Smooth muscle cell (in vitro differentiated cells): ENCODE data around the gene ITPR2. TPM values are rescaled to one million over a fixed set of nuclear protein-coding genes. Genes with fewer than 3 reads are reported as not detected.
A peak's percentile ranks its signal among the peaks of the same experiment; 100 is the strongest.

Experiments
- DNase-seq: peaks from one replicate; lab custom pipeline; 2025; ENCODE audit not compliant: unreplicated experiment; lab: John Stamatoyannopoulos, UW
- H2AFZ ChIP-seq: fragments of 200-600 bp; sonication (generic); 2 replicates; pipeline ENCODE4 v1.6.0; 2016; ENCODE audit warnings: antibody characterized with exemption, low read depth, mild to moderate bottlenecking
- H3F3A ChIP-seq: fragments of 200-600 bp; sonication (generic); 2 replicates; pipeline ENCODE4 v1.6.0; 2017; ENCODE audit warnings: antibody characterized with exemption, low read depth
- H3K27ac ChIP-seq: fragments of 200-600 bp; sonication (generic); 2 replicates; pipeline ENCODE4 v1.5.1; 2016; ENCODE audit warnings: low read depth, mild to moderate bottlenecking
- H3K27me3 ChIP-seq: fragments of 200-600 bp; sonication (generic); 2 replicates; pipeline ENCODE4 v1.6.1; 2016; ENCODE audit warnings: low read depth, mild to moderate bottlenecking
- H3K36me3 ChIP-seq: fragments of 200-600 bp; sonication (generic); 2 replicates; pipeline ENCODE4 v1.5.1; 2016; ENCODE audit warnings: low read depth
- H3K4me1 ChIP-seq: fragments of 200-600 bp; sonication (generic); 2 replicates; pipeline ENCODE4 v1.5.1; 2016; ENCODE audit warnings: low read depth
- H3K4me2 ChIP-seq: fragments of 200-600 bp; sonication (generic); 2 replicates; pipeline ENCODE4 v1.6.0; 2016; ENCODE audit warnings: mild to moderate bottlenecking
- H3K4me3 ChIP-seq: fragments of 200-600 bp; sonication (generic); 2 replicates; pipeline ENCODE4 v1.5.1; 2016; ENCODE audit warnings: mild to moderate bottlenecking
- H3K79me2 ChIP-seq: fragments of 200-600 bp; sonication (generic); 2 replicates; pipeline ENCODE4 v1.6.0; 2016; ENCODE audit warnings: low read depth, mild to moderate bottlenecking
- H3K9ac ChIP-seq: fragments of 200-600 bp; sonication (generic); 2 replicates; pipeline ENCODE4 v1.6.0; 2016; ENCODE audit warnings: low read depth
- H3K9me3 ChIP-seq: fragments of 200-600 bp; sonication (generic); replicated peaks from 2 replicates; pipeline ENCODE4 v1.5.1; 2016; ENCODE audit warnings: low read depth
- H4K20me1 ChIP-seq: fragments of 200-600 bp; sonication (generic); 2 replicates; pipeline ENCODE4 v1.6.0; 2016; ENCODE audit warnings: low read depth
- WGBS: methylation state at CpG from one replicate; pipeline ENCODE4 v1.1.7; 2016; ENCODE audit warnings: low lambda C conversion rate; 5-methylcytosine and 5-hydroxymethylcytosine counted together
- polyA plus RNA-seq: library from polyadenylated mRNA; unstranded; fragments of >200 nt; fragmentation: Nextera tagmentation; extraction: Ambion mirVana; gene quantifications from 2 replicates; pipeline ENCODE4 v1.2.1, GENCODE V29; 2016
- total RNA-seq: library from RNA; depleted of rRNA; stranded (reverse); fragments of >200 nt; gene quantifications from 2 replicates; pipeline ENCODE4 v1.2.3, GENCODE V29; 2014
- TF ChIP-seq, protein P1 (sequence below): fragments of 200-600 bp; sonication (generic); IDR thresholded peaks from 2 replicates; pipeline ENCODE4 v1.5.1; 2017; ENCODE audit warnings: borderline replicate concordance, mild to moderate bottlenecking, antibody characterized with exemption; ENCODE audit not compliant: insufficient read depth, poor library complexity, severe bottlenecking

Gene ITPR2
- total and polyA plus RNA-seq, 2 experiments from 2014 or later, result 6.8 to 17.4 TPM

DNA sequence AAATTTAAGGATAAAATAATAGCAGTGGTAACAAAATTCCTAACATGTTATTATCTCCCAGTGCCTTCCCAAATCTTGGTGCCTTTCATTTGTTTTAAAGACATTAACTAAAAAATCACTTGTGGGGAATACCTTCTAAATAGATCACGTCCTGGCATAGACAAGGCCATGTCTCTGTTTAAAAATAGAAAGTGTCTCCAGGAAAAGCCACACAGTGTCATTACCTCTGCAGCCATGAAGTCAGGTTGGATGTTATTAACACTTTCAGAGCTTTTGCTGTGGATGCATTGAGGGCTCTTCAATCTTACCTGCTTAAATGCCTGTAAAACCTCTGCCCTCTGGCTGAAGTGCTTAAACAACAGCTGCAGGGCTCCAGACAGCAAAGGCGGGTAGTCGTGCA lies 211.1 kb downstream of the ITPR2 start:
- Histone ChIP-seq H4K20me1 (no peaks in the 10 kb centered on the region), H3K27me3 (no peaks in the 10 kb centered on the region), H2AFZ (no peak overlapping the region), H3K4me1 (no peaks in the 10 kb centered on the region), H3K9me3 (no peaks in the 10 kb centered on the region), H3K79me2 (no peaks in the 10 kb centered on the region), H3K4me2 (no peak overlapping the region), H3K4me3 (no peak overlapping the region), H3K9ac (no peak overlapping the region), H3K27ac (no peak overlapping the region), H3K36me3 (no peaks in the 10 kb centered on the region), H3F3A (no peaks in the 10 kb centered on the region)
- no peak for DNase-seq
- TF ChIP-seq, protein P1, sequence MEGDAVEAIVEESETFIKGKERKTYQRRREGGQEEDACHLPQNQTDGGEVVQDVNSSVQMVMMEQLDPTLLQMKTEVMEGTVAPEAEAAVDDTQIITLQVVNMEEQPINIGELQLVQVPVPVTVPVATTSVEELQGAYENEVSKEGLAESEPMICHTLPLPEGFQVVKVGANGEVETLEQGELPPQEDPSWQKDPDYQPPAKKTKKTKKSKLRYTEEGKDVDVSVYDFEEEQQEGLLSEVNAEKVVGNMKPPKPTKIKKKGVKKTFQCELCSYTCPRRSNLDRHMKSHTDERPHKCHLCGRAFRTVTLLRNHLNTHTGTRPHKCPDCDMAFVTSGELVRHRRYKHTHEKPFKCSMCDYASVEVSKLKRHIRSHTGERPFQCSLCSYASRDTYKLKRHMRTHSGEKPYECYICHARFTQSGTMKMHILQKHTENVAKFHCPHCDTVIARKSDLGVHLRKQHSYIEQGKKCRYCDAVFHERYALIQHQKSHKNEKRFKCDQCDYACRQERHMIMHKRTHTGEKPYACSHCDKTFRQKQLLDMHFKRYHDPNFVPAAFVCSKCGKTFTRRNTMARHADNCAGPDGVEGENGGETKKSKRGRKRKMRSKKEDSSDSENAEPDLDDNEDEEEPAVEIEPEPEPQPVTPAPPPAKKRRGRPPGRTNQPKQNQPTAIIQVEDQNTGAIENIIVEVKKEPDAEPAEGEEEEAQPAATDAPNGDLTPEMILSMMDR, result no peak
- 63% methylated on average over 3 of the region's 3 CpGs for WGBS

DNA sequence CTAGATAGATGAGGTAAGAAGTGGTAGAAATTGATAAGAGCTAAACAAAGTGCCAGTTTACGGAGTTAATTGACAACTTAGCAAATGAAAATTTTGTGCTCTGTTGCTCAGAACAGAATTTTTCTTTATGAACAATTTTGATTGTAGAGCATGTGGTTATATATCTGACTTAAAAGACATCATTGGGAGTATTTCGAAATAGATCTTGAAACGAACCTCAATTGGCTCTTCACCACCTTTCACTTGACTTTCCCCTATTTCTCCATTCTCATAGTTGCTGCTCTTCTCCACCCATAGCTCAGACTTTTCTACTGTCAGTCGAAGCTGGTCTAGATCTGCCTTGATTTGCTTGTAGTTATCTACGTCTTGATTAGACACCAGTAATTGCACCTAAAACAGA lies 212.1 kb downstream of the ITPR2 start:
- Histone ChIP-seq H3K4me2 (no peak overlapping the region), H3K4me3 (no peak overlapping the region), H3K27ac (no peak overlapping the region), H3K36me3 (no peaks in the 10 kb centered on the region), H3K9ac (no peak overlapping the region), H3K9me3 (no peaks in the 10 kb centered on the region), H3K27me3 (no peaks in the 10 kb centered on the region), H3F3A (no peaks in the 10 kb centered on the region), H3K4me1 (no peaks in the 10 kb centered on the region), H2AFZ (no peak overlapping the region), H3K79me2 (no peaks in the 10 kb centered on the region), H4K20me1 (no peaks in the 10 kb centered on the region)
- no peak for DNase-seq
- TF ChIP-seq, protein P1, result no peak
- 92% methylated on average over 5 of the region's 5 CpGs for WGBS

DNA sequence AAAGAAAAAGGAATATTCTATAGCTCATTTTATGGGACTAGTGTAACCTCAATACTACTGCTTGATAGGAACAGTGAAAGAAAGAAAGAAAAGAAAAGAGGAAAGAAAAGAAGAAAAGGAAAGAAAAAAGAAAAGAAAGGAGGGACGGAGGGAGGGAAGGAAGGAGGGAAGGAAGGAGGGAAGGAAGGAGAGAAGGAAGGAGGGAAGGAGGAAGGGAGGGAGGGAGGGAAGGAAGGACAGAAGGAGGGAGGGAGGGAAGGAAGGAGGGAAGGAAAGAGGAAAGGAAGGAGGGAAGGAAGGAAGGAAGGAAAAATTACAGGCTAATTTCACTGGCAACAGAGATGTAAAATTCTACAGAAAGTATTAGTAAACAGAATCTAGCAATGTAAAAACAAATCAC lies 215.5 kb downstream of the ITPR2 start:
- Histone ChIP-seq H3K4me1 (no peaks in the 10 kb centered on the region), H4K20me1 (no peaks in the 10 kb centered on the region), H3K9me3 (no peaks in the 10 kb centered on the region), H3K4me2 (no peak overlapping the region), H3K79me2 (no peaks in the 10 kb centered on the region), H3K9ac (no peak overlapping the region), H3K27me3 (no peaks in the 10 kb centered on the region), H2AFZ (no peak overlapping the region), H3K36me3 (no peaks in the 10 kb centered on the region), H3K27ac (no peak overlapping the region), H3F3A (no peaks in the 10 kb centered on the region), H3K4me3 (no peak overlapping the region)
- 88% methylated on average over 1 of the region's 1 CpG for WGBS
- TF ChIP-seq, protein P1, result no peak
- DNase-seq, result no peak

DNA sequence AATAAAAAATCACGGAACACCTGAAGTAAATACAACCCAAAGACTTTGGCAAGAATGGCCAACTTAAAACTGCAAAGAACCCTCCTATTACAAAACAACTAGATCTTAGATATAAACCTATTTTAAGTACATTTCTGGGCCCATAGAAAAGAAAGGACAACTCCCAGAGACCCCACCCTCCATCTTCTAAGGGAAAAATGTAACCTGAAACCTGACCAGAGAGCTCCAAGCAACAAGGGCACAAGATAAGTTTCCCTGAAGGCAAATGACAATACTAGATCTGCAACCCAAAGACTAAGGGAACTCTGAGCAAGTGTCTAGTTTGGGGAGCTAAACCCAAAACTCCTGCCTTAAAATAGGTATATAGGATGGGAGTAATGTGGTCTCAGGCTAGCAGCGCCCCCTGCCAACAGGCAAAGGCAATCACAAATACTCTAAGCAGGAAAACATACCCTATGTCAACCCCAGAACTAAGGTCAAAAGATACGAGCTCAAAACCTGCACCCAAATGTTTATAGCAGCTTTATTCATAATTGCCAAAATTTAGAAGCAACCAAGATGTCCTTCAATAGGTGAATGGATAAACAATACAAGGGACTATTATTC lies 218.9 kb downstream of the ITPR2 start:
- H3K27ac ChIP-seq, result no peak overlapping the region
- H3K4me2 ChIP-seq, result no peak overlapping the region
- 54% methylated on average over 3 of the region's 3 CpGs for WGBS

More for the DNA sequence above, 218.9 kb downstream of the ITPR2 start:
- Histone ChIP-seq H3F3A (no peaks in the 10 kb centered on the region), H3K79me2 (no peaks in the 10 kb centered on the region), H4K20me1 (no peaks in the 10 kb centered on the region), H3K9ac (no peak overlapping the region), H3K9me3 (no peaks in the 10 kb centered on the region), H3K4me1 (no peaks in the 10 kb centered on the region), H3K4me3 (no peak overlapping the region), H3K36me3 (no peaks in the 10 kb centered on the region), H3K27me3 (no peaks in the 10 kb centered on the region), H2AFZ (no peak overlapping the region)
- DNase-seq, result no peak
- TF ChIP-seq, protein P1, result peak; percentile 70
